Measurements from ENCODE around the gene SAP30.

DNA sequence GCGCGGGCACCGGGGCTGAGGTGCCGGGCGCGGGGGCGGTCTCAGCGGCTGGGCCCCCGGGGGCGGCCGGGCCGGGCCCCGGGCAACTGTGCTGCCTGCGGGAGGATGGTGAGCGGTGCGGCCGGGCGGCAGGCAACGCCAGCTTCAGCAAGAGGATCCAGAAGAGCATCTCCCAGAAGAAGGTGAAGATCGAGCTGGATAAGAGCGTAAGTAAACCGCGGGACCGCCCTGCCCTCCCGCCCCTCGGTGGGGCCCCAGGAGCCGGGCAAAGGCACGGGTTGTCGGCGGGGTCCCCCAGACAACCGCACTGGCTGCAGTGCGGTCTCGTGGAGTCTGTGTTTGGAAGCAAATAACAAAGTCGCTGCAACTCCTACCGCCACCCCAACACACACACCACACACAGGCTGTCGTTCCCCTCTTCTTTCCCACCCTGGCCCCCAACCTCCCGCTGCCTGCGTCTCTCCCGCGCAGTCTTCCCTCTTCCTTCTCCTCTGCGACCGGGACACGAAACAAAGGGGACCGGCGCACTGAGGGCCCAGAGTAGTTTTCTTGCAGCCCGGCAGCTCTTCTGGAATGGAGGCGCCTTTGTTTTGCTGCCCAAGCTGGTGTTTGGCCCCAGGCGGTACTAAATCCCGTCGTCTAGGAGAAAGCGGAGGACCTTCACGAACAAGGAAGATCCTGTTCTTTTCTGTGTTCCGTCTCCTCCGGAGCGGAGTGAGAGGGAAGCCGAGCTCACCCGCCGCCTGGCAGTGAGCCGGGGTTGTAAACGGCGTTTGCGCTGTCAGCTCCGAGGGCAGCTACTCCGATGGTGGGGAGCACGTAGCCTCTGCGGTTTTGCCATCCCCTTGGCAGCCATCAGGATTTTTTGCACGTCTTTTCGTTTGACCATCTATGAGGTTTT lies 788 bp downstream of the SAP30 start:
- TF ChIP-seq CTCF (conservative IDR thresholded peaks at IDR 0.05) (no peak), EZH2 (IDR thresholded peaks at IDR 0.05; ENCODE audit: low read depth) (no peak)

Data from PC-9 (cell line).